Choroid plexus epithelial cell (primary cell): ENCODE results near the gene NFATC2IP.
A peak's percentile ranks its signal among the peaks of the same experiment; 100 is the strongest.
"Not testable (repeated sequence)": the region's sequence is repeated elsewhere in the genome, so short reads cannot be mapped to it uniquely, and the experiment has no call there.

Source experiments
- DNase-seq: peaks from one replicate; pipeline ENCODE4 v3.0.0-alpha.2; 2010; ENCODE audit warnings: low read depth
- H3K4me3 ChIP-seq: 2 replicates; pipeline ENCODE4 v1.5.1; 2011; ENCODE audit warnings: low read depth, mild to moderate bottlenecking, control low read depth, low read length, moderate library complexity
- CTCF ChIP-seq: conservative IDR thresholded peaks from 2 replicates; pipeline ENCODE4 v1.5.1; 2011; ENCODE audit warnings: low read depth, mild to moderate bottlenecking, control low read depth, inconsistent platforms, low read length, moderate library complexity

Gene NFATC2IP

GRCh38 chr16:28999577-28999976 lies 48.8 kb downstream of the NFATC2IP start:
- TF ChIP-seq CTCF, result no peak
- no peak overlapping the region for H3K4me3 ChIP-seq
- no peak for DNase-seq

- H3K4me3 ChIP-seq, result no peak overlapping the region
- no peak for TF ChIP-seq CTCF
- DNase-seq, result no peak
Measured at GRCh38 chr16:29000019-29000418, 49.3 kb downstream of the NFATC2IP start.

GRCh38 chr16:29004496-29005139 lies 53.9 kb downstream of the NFATC2IP start:
- DNase-seq, H3K4me3 ChIP-seq: not testable (repeated sequence)

GRCh38 chr16:29007730-29008593 lies 57.2 kb downstream of the NFATC2IP start:
- TF ChIP-seq CTCF, result no peak
- peak; percentile 72 for DNase-seq

GRCh38 chr16:29009050-29009837 lies 58.5 kb downstream of the NFATC2IP start:
- TF ChIP-seq CTCF, result no peak

More at GRCh38 chr16:29007730-29008593, 57.2 kb downstream of the NFATC2IP start:
- H3K4me3 ChIP-seq, result no peak overlapping the region

GRCh38 chr16:29009838-29010166 lies 59.1 kb downstream of the NFATC2IP start:
- TF ChIP-seq CTCF, result no peak
- DNase-seq, result no peak
- H3K4me3 ChIP-seq, result no peak overlapping the region

More at GRCh38 chr16:29009050-29009837, 58.5 kb downstream of the NFATC2IP start:
- no peak for DNase-seq
- H3K4me3 ChIP-seq, result no peak overlapping the region

- peak; percentile 3 for TF ChIP-seq CTCF
- H3K4me3 ChIP-seq, result no peak overlapping the region
- no peak for DNase-seq
Measured at GRCh38 chr16:29011112-29011511, 60.4 kb downstream of the NFATC2IP start.
